ENCODE data around the gene CDKL5. TPM values are rescaled to one million over a fixed set of nuclear protein-coding genes. Genes with fewer than 3 reads are reported as not detected.

Gene CDKL5
- total and polyA plus RNA-seq, 12 donors = 0.40 to 13.8 (median 7.4) TPM

DNA sequence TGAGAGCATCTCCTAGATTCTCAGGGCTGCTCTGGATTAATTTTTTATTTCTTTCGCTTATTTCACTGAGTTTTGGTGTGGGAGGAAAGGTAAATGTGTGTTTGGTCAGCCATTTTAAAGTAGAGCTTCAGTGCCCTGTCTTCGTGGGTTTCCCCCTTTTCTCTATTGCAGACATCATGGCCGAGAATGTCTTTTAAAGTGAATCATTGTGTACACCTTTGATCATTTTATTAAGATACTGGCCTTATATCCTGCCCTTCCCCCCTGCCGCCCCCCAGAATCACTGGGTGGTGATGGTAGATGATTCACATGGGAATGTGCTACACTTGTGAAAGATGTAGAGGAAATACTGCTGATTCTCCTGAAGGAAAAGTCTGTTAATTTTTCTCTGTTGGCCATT lies 23.8 kb downstream of the CDKL5 start:
- no peaks in the 10 kb centered on the region for H3K9me3 ChIP-seq (replicated peaks in 1 of 3)
- no peaks in the 10 kb centered on the region for H3K4me1 ChIP-seq (replicated peaks in 1 of 2)
- H3K36me3 ChIP-seq (replicated peaks in 1 of 2) = no peaks in the 10 kb centered on the region
- intact Hi-C loops (cut with DNase I) = no loop called here
- no peaks in the 10 kb centered on the region for H3K27me3 ChIP-seq
- no peak for TF ChIP-seq POLR2A (IDR thresholded peaks at IDR 0.05)
- TF ChIP-seq, protein P1, sequence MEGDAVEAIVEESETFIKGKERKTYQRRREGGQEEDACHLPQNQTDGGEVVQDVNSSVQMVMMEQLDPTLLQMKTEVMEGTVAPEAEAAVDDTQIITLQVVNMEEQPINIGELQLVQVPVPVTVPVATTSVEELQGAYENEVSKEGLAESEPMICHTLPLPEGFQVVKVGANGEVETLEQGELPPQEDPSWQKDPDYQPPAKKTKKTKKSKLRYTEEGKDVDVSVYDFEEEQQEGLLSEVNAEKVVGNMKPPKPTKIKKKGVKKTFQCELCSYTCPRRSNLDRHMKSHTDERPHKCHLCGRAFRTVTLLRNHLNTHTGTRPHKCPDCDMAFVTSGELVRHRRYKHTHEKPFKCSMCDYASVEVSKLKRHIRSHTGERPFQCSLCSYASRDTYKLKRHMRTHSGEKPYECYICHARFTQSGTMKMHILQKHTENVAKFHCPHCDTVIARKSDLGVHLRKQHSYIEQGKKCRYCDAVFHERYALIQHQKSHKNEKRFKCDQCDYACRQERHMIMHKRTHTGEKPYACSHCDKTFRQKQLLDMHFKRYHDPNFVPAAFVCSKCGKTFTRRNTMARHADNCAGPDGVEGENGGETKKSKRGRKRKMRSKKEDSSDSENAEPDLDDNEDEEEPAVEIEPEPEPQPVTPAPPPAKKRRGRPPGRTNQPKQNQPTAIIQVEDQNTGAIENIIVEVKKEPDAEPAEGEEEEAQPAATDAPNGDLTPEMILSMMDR (IDR thresholded peaks at IDR 0.05) = no peak
- no peak overlapping the region for H3K27ac ChIP-seq
- no peak for DNase-seq
- WGBS, 4 donors = 76 to 96% (median 89%) methylated on average over 4 of the region's 4 CpGs
- H3K4me3 ChIP-seq = no peak overlapping the region

DNA sequence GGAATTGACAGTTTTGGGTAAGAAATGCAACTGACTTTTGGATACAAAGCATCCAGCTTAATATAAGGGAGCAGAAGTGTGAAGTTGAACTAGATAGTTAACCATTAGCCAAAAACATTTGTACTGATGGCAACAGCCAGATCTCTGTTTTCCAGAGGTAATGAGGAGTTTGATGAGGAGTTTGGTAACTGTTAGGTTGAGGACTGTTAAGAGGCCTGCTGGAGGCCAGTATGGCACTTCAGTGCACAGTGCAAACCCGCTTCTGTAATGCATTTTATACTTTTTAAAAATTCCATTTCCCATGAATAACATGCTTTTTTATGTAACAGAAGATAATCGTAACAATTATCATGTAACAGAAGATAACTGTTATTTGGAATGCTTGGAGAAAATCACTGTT lies 30.0 kb downstream of the CDKL5 start:
- Histone ChIP-seq H3K27me3 (no peaks in the 10 kb centered on the region), H3K27ac (no peak overlapping the region), H3K36me3 (replicated peaks in 1 of 2) (no peaks in the 10 kb centered on the region), H3K9me3 (replicated peaks in 1 of 3) (no peaks in the 10 kb centered on the region), H3K4me1 (replicated peaks in 1 of 2) (no peaks in the 10 kb centered on the region), H3K4me3 (no peak overlapping the region)
- 63 to 69% (median 66%) methylated on average over 2 of the region's 2 CpGs for whole genome bisulfite sequencing, 4 donors
- no peak for DNase-seq
- intact Hi-C loops (cut with DNase I) = no loop called here
- TF ChIP-seq, protein P1 (IDR thresholded peaks at IDR 0.05) = no peak
- no peak for TF ChIP-seq POLR2A (IDR thresholded peaks at IDR 0.05)

DNA sequence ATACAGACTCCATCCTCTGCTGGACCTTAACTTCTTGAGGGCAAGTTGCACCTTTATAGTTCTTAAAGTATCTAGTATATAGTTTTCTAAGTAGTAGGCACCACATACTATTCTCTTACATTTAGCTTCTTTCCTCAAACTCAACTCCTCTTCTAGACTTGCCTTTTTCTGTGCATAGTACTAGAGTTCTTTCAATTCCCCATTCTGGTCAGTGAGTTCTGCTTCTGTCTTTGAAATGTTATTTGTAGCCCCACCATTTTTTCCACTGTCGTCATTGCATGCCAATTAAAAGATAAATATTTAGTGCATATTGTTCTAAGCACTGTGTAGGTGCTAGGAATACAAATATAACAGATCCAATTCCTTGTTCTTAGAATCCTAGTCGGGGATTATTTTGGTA lies 31.6 kb downstream of the CDKL5 start:
- Histone ChIP-seq H3K4me3 (no peak overlapping the region), H3K9me3 (replicated peaks in 1 of 3) (no peaks in the 10 kb centered on the region), H3K27ac (no peak overlapping the region), H3K4me1 (replicated peaks in 1 of 2) (no peaks in the 10 kb centered on the region), H3K27me3 (no peaks in the 10 kb centered on the region), H3K36me3 (replicated peaks in 1 of 2) (no peaks in the 10 kb centered on the region)
- no peak for DNase-seq
- 65 to 88% (median 82%) methylated on average over 2 of the region's 2 CpGs for WGBS, 4 donors
- intact Hi-C loops (cut with DNase I) = no loop called here
- TF ChIP-seq, protein P1 (IDR thresholded peaks at IDR 0.05) = no peak
- TF ChIP-seq POLR2A (IDR thresholded peaks at IDR 0.05) = no peak

DNA sequence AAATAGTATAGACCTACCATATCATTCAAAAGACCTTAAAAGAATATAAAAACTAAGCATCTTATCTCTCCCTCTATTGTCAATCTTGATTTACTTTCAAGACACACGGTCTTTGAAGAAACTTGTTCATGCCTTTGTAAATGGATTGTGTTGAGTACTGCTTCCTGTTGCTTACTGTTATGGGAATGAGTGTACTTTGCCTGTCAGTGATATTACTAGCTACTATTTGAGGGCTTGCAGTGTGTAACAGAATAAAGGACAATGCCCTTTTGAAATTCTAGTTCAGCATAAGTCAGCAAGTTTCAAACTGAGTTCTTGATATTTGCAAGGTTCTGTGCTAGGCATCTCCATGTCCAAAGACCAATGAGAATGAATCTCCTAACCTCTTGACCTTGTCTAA lies 36.0 kb downstream of the CDKL5 start:
- 25 to 51% (median 35%) methylated on average over 1 of the region's 1 CpG for WGBS, 4 donors
- Histone ChIP-seq H3K27ac (no peak overlapping the region), H3K4me3 (no peak overlapping the region), H3K36me3 (replicated peaks in 1 of 2) (no peaks in the 10 kb centered on the region), H3K27me3 (no peaks in the 10 kb centered on the region), H3K4me1 (replicated peaks in 1 of 2) (no peaks in the 10 kb centered on the region), H3K9me3 (replicated peaks in 1 of 3) (no peaks in the 10 kb centered on the region)
- intact Hi-C loops (cut with DNase I) = no loop called here
- no peak for DNase-seq
- TF ChIP-seq POLR2A (IDR thresholded peaks at IDR 0.05) = no peak
- TF ChIP-seq, protein P1 (IDR thresholded peaks at IDR 0.05) = no peak

All from adrenal gland (tissue), 12 donors.